NCI-H128 (cell line): Measurements from ENCODE around the gene STAG1.
"Not testable (repeated sequence)": the region's sequence is repeated elsewhere in the genome, so short reads cannot be mapped to it uniquely, and the experiment has no call there.

Source experiments
- DNase-seq: peaks from one replicate; lab custom pipeline; 2025; ENCODE audit not compliant: unreplicated experiment; lab: John Stamatoyannopoulos, UW

The STAG1 gene

DNA sequence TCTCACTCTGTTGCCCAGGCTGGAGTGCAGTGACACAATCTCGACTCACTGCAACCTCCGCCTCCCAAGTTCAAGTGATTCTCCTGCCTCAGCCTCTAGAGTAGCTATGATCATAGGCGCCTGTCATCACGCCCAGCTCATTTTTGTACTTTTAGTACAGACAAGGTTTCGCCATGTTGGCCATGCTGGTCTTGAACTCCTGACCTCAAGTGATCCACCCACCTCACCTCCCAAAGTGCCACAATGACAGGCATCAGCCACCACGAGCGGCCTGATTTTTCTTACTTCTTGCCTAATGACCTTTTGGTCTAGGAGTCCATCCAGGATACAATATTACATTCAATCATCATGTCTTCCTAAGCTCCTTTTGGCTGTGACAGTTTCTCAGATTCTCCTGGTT, 146.0 kb downstream of the STAG1 start:
- DNase-seq: not testable (repeated sequence)

DNA sequence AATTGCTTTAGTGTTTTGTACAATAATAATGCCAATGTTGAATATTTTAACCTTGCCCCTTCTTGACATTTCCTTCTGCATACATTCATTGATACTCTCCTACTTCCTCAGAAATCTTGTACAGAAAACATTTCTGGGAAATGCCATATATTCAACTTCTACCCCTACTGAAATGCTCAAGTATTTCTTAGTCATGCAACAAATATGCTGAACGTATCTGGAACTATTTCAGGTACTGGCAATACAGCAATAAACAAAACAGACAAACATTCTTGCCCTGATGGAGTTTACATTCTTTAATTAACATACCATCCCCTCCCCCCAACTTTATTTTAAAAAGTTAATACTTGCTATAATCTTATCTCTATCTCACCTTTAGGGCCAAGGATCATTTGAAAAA, 147.2 kb downstream of the STAG1 start:
- DNase-seq: no peak

DNA sequence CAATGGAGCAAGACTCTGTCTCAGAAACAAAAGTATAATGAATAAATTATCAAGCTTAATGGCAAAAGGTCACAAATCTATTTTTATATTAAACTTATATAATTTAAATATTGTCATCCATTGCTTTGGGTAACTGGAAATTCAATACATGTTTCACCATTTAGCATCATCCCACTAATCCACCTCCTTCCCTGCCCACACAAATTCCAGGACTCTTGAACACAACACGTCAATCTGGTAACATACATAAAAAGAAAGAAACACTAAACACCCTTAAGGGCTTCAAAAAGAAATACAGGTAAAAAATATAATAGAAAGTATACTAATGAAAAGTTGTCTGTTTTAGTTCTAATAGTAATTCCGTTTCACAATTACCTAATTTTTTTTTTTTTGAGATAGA, 149.4 kb downstream of the STAG1 start:
- no peak for DNase-seq

DNA sequence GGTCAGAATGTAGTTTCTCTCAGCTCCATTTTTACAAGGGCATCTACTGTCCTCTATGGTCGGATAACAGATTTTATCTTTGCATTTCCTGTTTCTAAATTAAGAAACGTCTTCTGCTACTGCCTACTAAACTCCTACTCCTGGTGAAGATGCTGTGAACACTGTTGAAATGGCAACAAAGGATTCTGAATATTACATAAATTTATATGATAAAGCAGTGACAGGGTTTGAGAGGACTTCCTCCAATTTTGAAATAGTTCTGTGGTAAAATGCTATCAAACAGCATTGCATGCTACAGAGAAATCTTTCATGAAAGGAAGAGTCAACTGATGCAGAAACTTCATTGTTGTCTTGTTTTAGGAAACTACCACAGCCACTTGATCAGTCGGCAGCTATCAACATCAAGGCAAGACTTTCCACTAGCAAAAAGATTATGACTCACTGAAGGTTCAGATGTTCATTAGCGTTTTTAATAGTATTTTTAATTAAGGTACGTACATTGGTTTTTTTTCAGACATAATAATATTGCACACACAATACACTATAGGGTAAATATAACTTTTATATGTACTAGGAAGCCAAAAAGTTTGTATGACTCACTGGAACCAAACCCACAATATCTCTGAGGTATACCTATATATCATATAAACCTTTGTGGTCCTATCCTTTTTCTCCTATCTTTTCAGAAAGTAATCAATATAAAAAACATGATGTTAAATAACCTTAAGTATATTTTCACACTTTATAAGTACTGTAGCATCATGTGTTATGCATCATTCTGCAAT, 156.1 kb downstream of the STAG1 start:
- no peak for DNase-seq

DNA sequence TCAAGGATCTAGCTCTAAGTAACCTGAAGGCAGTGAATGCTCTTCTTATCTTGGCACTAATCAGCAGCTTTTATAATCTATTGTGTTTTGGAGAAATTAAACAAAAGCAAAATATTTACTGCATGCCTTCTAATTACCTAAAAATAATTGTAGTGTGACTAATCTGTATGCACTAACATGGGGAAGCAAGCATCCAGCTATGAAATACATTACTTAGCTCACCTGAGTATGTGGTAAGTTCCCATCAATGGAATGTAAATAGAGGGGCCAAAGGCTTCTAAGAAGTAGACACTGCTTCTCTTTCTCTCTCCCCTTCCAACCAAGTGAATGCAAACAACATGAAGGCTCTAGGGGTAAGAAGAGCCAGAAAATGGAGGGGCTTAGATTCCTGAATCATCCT, 165.6 kb downstream of the STAG1 start:
- no peak for DNase-seq

DNA sequence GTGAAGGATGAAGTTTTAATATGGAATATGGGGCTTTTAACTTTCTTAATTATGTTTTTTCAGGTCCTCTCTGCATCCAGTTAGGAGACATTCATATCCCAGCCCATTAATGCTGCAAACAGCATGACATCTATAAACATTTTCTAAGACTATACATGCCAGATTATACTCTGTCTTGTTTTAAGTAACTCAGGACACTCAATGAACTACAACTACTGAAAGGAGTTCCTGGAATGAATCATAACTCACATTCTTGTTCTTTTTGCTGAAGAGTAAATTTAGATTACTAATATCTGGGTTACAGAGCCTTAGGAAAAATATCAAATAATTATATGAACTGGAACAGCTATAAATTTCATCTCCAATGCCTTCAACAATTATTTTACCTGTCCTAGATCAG, 167.4 kb downstream of the STAG1 start:
- no peak for DNase-seq

DNA sequence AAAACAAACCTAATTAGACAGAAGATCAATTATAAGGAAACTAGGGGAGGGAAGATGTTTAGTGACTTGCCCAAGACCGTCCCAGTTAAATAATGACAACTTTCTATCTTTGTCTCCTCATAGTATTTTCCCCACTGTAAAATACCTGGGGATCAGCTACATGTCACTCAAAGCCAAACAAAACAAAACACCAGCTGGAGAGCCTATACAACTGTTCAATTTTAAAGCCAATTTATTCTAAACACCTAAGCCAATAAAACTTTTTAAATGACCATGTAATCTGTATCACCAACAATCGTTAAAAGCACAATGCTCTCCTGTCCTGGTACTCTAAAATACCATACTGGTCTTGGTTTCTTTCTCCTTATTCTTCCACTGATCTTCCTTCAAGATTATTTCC, 168.4 kb downstream of the STAG1 start:
- DNase-seq: no peak

DNA sequence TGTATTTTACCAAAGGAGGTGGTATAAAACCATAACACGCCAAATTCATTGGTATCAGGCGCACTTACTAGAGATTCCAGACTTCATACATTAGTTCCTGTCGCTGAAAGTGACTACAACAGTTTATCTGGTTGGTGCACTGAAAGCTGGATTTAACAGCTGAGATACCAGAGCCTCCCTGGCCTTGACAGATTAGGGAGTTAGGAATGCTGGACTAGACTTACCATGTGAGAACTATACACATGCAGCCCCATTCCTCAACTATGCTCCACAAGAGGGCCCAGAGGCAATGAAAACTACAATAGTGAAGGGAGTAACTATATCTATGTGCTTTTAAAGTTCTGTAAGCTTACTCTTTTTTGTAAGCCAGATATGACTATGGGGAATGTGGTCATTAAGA, 174.4 kb downstream of the STAG1 start:
- no peak for DNase-seq

DNA sequence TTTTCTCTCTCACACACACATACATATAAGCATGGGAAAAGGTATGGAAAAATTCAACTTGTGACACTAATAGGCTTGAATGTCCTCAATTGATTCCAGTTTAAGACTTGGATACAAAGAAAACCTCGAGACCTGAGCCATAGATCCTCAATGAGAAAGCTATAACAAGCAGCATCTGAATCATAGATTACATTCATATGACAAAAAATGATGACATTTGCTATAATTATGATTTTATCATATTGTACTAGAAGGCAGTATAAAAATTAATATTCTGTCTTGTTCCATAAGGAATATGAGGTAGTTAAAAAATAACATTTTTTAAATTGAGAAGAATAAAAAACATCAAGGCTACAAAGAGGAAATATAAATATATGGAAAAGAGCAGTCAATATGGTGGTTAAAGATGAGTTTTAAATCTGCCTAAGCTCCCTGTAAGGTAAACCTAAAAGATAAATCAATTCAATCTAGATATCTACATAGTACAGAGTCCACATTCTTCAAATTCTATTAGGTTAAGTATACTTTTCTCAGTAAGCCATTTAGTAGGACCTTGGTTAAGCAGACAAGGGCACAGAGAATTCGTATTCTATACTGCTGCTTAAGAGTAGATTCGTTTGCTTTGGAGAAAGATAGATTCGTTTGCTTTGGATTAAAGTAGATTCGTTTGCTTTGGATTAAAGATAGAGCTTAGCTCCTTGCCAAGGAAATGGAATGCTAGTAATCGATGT, 175.7 kb downstream of the STAG1 start:
- no peak for DNase-seq

DNA sequence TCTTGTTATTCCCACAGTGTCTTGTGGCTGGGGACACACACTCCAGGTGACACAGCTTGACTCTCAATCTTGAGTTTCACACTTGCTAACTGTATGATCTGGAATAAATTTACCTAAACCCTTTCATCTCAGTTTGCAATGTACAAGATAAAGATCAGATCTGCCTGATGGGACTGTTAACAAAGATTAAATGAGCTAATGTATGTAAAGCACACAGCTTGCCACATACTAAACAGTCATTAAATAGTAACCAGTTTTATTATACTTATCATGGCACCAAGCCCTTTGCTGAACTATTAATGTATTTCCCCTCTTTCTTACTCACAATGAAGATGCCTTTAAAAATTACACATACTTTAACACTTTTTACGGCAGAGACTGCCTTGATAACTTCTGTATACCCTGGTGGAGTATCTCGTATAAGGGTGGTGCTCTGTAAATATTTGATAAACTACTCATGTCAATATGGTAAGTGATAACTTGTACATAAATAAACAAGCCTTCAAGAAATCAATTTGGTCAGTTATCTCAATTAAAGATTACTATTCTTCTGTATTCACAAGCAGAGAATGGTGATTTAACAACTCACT, 184.5 kb downstream of the STAG1 start:
- DNase-seq: no peak

DNA sequence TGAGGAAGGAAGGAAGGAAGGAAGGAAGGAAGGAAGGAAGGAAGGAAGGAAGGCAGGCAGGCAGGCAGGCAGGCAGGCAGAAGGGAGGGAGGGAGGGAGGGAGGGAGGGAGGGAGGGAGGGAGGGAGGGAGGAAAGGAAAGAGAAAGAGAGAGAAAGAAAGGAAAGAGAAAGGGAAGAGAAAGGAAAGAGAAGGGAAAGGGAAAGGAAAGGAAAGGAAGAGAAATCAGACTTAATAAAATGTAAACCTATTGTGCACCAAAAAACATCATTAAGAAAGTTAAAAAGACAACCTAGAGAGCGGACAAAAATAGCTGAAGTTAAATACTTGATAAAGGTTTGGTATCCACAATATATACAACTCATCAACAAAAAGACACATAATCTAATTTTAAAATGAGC, 187.2 kb downstream of the STAG1 start:
- DNase-seq: not testable (repeated sequence)

DNA sequence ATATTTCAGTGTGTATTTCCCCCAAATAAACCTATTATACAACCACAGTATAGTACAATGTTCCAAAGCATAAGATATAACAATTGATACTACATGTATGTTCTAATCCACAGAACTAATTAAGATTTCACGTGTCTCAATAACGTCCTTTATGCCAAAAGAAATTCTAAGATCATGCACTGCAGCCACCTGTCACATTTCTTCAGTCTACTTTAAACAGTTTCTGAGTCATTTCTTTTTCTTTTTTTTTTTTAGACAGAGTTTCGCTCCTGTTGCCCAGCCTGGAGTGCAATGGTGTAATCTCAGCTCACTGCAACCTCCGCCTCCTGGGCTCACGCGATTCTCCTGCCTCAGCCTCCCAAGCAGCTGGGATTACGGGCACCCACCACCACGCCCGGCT, 190.2 kb downstream of the STAG1 start:
- no peak for DNase-seq

DNA sequence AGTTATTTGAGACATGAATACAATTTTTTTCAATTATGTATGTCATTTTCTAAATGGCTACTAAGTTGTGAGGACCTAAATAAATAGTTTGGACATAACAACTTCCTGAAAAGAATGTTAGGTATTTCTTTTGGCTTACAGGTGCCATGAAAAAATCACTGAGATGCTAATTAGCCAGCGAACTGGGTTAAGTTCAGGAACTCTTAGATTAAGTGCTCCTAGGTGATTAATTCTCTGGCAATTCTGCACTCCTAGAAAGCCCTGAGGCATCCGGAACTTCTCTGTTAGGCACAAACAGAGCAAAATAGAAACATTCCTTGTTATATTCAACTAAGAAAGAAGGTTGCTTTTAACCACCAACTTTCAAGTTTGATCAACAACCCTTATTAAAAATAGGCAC, 192.3 kb downstream of the STAG1 start:
- DNase-seq: no peak

DNA sequence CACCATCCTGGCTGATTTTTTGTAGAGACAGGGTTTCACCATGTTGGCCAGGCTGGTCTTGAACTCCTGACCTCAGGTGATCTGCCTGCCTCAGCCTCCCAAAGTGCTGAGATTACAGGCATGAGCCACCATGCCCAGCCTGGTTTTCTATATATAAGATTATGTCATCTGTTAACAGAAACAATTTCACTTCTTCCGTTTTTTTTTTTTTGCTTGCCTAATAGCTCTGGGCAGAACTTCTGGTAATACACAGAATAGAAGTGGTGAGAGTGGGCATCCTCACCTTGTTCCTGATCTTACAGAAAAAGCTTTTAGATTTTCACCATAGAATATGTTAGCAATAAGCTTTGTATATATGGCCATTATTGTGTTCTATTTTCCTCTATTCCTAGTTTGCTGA, 202.7 kb downstream of the STAG1 start:
- not testable (repeated sequence) for DNase-seq

DNA sequence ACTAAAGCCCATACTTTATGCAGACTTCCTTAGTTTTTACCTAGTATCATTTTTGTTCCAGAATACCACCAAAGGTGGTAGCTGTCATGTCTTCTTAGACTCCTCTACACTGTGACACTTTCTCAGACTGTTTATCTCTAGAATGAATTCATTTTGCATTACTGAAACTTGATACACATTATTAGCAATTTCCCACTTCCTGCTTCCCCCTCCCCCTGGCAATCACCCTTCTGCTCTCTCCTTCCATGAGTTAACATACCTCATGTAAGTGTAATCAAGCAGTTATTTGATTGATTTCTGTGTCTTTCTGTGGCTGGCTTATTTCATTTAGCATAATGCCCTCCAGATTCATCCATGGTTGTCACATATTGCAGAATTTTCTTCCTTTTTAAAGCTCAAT, 204.9 kb downstream of the STAG1 start:
- DNase-seq: no peak

DNA sequence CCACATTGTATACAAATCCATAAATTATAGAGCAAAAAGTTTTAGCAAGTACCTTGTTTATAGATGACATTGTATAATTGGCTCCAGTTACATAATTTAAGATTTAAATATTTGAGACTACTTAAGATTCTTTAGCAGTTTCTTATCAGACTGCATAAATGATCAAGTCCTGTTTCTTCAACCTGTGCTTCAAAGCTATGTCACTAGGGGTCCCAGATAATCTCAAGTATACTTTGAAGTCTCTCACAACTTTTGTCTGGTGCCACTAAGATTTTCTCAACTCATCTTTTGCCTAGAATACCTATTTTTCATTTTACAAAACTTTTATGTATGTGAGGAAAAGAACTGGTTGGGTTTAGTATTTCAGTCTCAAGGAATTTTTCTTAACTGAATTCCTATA, 205.5 kb downstream of the STAG1 start:
- no peak for DNase-seq

DNA sequence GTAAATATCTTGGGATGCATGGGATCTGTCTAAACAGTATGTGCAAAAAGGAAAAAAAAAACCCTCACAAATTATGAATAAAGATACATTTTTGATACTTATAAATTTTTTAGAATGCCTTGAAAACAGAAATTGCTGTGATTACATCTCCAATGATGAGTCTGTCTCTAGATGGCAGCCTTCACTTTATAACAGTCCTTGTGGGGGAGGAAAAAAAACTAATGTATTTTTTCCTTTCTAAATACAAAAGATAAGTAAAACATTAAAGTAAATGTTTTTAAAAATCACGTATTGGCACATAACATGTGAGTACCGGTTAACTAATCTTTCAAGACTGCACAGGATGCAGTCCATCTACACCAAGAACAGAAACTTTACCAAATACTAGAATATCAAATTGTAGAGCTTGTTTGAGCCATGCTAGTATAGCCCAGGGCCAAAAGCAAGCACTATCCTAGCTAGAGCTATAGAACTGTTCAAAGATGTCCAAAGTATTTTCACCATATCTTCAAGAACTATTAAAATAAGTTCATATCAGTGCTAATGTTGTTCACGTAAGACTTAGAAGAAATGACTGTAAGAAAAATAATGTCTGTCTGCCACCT, 206.4 kb downstream of the STAG1 start:
- DNase-seq: no peak

DNA sequence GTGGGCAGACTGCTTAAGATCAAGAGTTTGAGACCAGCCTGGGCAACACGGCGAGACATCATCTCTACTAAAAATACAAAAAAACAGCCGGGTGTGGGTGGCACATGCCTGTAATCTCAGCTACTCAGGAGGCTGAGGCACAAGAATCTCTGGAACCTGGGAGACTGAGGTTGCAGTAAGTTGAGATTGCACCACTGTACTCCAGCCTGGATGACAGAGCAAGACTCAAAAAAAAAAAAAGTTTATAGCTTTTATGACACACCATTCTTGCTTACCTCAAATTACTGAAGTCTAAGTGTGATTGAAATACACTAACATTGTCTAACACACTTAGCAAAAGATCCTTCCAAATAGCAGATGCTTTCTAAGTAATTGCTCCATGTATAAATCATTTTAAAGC, 207.6 kb downstream of the STAG1 start:
- DNase-seq: no peak

DNA sequence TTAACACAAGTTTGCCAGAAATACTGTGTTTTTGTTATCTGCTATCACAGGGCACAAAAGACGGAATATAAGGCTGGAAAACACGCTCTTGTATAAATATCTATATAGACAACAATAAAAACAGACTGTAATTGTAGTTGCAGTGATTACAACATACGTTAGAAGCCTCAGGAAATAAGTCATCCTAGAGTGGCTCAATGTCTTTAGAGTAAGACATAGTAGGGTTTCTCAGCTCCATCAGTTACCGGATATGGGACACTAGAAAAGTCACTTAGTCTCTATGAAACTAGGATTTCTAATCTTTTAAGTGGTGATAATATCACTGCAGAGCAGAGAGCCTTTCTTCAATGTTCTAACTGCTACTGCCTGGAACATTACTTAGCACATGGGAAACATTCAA, 208.8 kb downstream of the STAG1 start:
- no peak for DNase-seq

DNA sequence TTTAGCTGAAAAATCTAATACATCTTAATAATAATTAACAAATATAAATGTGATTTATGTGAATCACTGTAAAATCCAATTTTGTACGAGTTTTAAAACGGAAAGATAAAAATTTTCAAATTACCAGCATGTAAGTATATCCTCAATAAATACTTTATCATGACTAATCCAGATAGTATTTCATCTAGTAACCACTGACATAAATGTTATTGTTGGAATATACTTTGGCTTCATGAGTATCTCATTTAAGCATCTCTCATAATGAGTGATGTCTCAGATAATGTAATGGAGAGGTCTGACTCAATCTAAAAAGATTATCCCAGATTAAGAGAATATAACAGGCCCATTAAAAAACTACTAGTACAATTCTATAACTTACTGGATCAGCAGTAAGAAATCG, 216.3 kb downstream of the STAG1 start:
- DNase-seq: no peak

DNA sequence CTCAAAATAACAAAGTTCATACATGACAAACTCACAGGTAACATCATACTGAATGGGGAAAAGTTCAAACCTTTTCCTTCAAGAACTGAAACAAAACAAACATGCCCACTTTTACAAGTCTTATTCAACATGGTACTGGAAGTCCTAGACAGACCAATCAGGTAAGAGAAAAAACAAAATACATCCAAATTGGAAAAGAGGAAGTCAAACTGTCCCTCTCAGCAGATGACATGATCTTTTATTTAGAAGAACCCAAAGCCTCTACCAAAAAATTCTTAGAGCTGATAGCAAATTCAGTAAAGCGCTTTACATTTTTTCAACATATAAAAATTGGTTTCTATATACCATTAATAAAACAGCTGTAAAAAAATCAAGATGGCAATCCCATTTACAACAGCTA, 219.4 kb downstream of the STAG1 start:
- no peak for DNase-seq

DNA sequence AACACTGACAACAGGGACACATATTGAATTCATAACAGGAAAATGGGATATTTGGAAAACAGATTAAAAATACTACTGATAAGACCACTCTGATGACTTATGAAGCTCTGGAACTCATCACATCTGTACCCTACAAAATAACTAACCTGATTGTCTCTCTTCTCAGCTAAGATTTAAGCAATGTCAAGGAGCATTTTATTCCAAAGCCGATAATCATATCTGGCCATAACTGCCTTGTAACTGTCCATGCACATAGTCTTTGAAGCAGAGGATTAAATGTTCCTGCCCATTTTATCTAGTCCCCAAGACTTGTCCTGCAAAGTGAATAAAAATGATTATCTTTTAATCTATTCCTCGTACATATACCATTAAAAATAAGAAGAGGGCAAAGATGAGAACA, 234.1 kb downstream of the STAG1 start:
- no peak for DNase-seq
